ENCODE measurements around the gene PRKCH. TPM values are rescaled to one million over a fixed set of nuclear protein-coding genes. Genes with fewer than 3 reads are reported as not detected.

The PRKCH gene
- total and polyA plus RNA-seq, 2 of the 13 experiments (the other 11 are each of a cell fraction or from before 2014, with no cell fraction given), result 0.48 to 1.3 TPM

GRCh38 chr14:61514927-61515326 lies 193.5 kb downstream of the PRKCH start:
- Histone ChIP-seq H3K36me3 (replicated peaks in 1 of 2; ENCODE audit: control insufficient read depth in 1 of 2, insufficient read depth in 2 of 2, low read length in 2 of 2) (no peaks in the 10 kb centered on the region), H3K4me2 (ENCODE audit: low read depth, low read length) (no peak overlapping the region), H4K20me1 (ENCODE audit: insufficient read depth, low read length) (no peaks in the 10 kb centered on the region), H3K27me3 (ENCODE audit: control insufficient read depth in 1 of 2, insufficient read depth in 2 of 2, low read length in 2 of 2) (no peaks in the 10 kb centered on the region), H3K9ac (ENCODE audit: insufficient read depth, low read depth, low read length) (no peak overlapping the region), H3K79me2 (ENCODE audit: insufficient read depth, low read length) (no peaks in the 10 kb centered on the region), H3K9me3 (ENCODE audit: low read length) (no peaks in the 10 kb centered on the region), H3K4me1 (ENCODE audit: insufficient read depth, low read length) (peaks cover 57% of the 10 kb centered on the region), H3K4me3 (replicated peaks in 1 of 3; ENCODE audit: insufficient read depth in 1 of 3, low read depth in 2 of 3, low read length in 3 of 3) (no peak overlapping the region), H2AFZ (ENCODE audit: low read length) (no peak overlapping the region), H3K27ac (ENCODE audit: extremely low read length, insufficient read depth, low read length) (no peak overlapping the region)
- no TSS peak for BruUV-seq (replicated peaks)
- DNase-seq (ENCODE audit: low spot score) (no peak), ATAC-seq (no peak), FAIRE-seq (no peak)
- ChIA-PET POLR2A (no interaction called here), CTCF (ENCODE audit: low intra/inter-chr PET ratio, low total read pairs) (no interaction called here)
- in situ Hi-C loops (cut with HindIII; ENCODE audit: extremely low pct_ligation_motif_present, low pct_unique_long_range_greater_than_20kb) (no loop called here), intact Hi-C loops (cut with micrococcal nuclease; ENCODE audit: unreplicated experiment) (no loop called here)
- TF ChIP-seq GTF2F1 (IDR thresholded peaks at IDR 0.05; ENCODE audit: low read length) (no peak), ZNF761 (CRISPR knock-in tag; conservative IDR thresholded peaks at IDR 0.05) (no peak), REXO4 (CRISPR knock-in tag; IDR thresholded peaks at IDR 0.05; ENCODE audit: borderline replicate concordance) (no peak), NR0B2 (CRISPR knock-in tag; IDR thresholded peaks at IDR 0.05) (no peak), ZNF235 (CRISPR knock-in tag; IDR thresholded peaks at IDR 0.05; ENCODE audit: borderline replicate concordance) (no peak), ZBTB21 (CRISPR knock-in tag; IDR thresholded peaks at IDR 0.05) (no peak), HIVEP1 (CRISPR knock-in tag; IDR thresholded peaks at IDR 0.05) (no peak), HNRNPUL1 (IDR thresholded peaks at IDR 0.05; ENCODE audit: low read depth, low read length) (no peak), ZNF281 (CRISPR knock-in tag; IDR thresholded peaks at IDR 0.05; ENCODE audit: borderline replicate concordance) (no peak), FOXA3 (CRISPR knock-in tag; IDR thresholded peaks at IDR 0.05) (no peak), ZBTB46 (CRISPR knock-in tag; IDR thresholded peaks at IDR 0.05; ENCODE audit: borderline replicate concordance) (no peak), HOXA5 (CRISPR knock-in tag; IDR thresholded peaks at IDR 0.05) (no peak), ZBTB14 (CRISPR knock-in tag; IDR thresholded peaks at IDR 0.05) (no peak)
- WGBS (ENCODE audit: low lambda C conversion rate), result 94% methylated on average over 1 of the region's 1 CpG
